ENCODE results near the gene EPG5. TPM values are rescaled to one million over a fixed set of nuclear protein-coding genes. Genes with fewer than 3 reads are reported as not detected.

The EPG5 gene
- total RNA-seq, 2 experiments from 2014 or later = 15.3 to 19.0 TPM

DNA sequence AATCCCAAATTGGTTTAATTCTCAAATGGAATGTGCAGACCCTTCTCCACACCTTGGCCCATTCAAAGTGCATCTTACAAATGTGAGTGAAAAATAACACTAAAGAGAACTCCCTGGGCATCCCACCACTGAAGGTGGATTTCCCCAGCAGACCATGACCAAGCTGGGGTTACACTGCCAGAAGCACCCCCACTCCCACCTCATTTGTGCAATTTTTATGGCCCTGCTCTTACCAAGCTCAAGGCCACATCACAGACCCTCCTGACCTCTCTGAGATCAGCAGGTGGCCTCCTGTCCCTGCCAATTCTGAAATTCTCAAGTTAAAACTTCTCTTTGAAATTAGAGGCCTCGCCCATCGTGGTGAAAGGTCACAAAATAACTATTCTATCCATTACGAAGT lies 120.0 kb downstream of the EPG5 start:
- POLR2A ChIA-PET = no interaction called here
- intact Hi-C loops (cut with micrococcal nuclease) = no loop called here
- peak overlapping the region; percentile 67 for H3K27ac Mint-ChIP-seq
- no peaks in the 10 kb centered on the region for H3K27me3 Mint-ChIP-seq
- no peak overlapping the region for H3K4me3 Mint-ChIP-seq
- TF ChIP-seq, protein P1, sequence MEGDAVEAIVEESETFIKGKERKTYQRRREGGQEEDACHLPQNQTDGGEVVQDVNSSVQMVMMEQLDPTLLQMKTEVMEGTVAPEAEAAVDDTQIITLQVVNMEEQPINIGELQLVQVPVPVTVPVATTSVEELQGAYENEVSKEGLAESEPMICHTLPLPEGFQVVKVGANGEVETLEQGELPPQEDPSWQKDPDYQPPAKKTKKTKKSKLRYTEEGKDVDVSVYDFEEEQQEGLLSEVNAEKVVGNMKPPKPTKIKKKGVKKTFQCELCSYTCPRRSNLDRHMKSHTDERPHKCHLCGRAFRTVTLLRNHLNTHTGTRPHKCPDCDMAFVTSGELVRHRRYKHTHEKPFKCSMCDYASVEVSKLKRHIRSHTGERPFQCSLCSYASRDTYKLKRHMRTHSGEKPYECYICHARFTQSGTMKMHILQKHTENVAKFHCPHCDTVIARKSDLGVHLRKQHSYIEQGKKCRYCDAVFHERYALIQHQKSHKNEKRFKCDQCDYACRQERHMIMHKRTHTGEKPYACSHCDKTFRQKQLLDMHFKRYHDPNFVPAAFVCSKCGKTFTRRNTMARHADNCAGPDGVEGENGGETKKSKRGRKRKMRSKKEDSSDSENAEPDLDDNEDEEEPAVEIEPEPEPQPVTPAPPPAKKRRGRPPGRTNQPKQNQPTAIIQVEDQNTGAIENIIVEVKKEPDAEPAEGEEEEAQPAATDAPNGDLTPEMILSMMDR (IDR thresholded peaks at IDR 0.05) = no peak
- no peak for DNase-seq
- CTCF ChIA-PET = interaction anchor here (5.1 kb wide), 1 partner anchor 33 kb away, joined by 27 read pairs; no protein-coding TSS in a partner anchor
- H3K9me3 Mint-ChIP-seq = no peaks in the 10 kb centered on the region
- peaks cover 14% of the 10 kb centered on the region for H3K4me1 Mint-ChIP-seq (ENCODE audit: low read depth)
- peaks cover 7% of the 10 kb centered on the region for H3K36me3 Mint-ChIP-seq (ENCODE audit: low read depth)
- peak; percentile 39 for ATAC-seq

DNA sequence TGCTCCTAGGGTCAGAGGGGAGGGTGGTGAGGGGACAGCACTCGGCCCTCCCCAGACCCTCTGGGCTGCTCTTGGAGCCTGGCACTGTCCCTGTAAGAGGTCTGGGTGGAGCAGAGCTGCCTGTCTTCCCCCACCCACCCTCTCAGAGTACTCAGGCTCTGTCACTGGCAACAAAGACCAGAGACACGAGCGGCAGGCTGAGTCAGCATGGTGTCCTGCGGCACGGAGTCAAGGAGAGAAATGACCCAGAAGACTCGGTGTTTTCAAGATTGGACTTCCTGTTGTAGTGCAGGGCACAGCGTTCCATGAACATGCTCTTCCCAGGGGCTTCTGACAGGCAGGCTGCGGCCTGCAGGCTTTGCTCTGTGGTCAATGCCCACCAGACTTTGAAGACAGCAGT lies 121.7 kb downstream of the EPG5 start:
- TF ChIP-seq, protein P1 (IDR thresholded peaks at IDR 0.05) = no peak
- no peak overlapping the region for H3K4me3 Mint-ChIP-seq
- DNase-seq (no peak), ATAC-seq (no peak)
- CTCF ChIA-PET = interaction anchor here (1.1 to 1.4 kb wide), 2 partner anchors 32 to 70 kb away, joined by 3 read pairs; no protein-coding TSS in a partner anchor
- peaks cover 14% of the 10 kb centered on the region for H3K4me1 Mint-ChIP-seq (ENCODE audit: low read depth)
- peaks cover 7% of the 10 kb centered on the region for H3K36me3 Mint-ChIP-seq (ENCODE audit: low read depth)
- no peaks in the 10 kb centered on the region for H3K9me3 Mint-ChIP-seq
- peaks cover 4% of the 10 kb centered on the region for H3K27me3 Mint-ChIP-seq
- H3K27ac Mint-ChIP-seq = peak overlapping the region; percentile 28
- POLR2A ChIA-PET = no interaction called here
- intact Hi-C loops (cut with micrococcal nuclease) = no loop called here

DNA sequence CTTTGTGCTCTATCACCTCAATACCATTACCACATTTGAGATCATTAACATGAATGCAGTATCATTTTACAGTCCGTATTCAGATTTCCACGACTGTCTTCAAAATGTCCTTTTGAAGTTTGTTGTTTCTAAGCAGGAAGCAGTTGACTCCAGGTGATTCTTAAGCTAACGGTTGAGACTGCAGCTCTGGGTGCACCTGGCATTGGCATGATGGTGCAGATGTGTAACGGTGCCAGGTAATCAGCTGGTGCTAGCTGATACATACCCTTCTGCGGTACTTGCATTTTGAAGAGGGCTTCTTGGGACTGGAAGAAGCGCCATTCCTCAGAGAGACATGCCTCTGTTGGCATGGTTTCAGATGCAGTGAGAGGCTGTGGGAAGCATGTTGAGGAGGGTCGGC lies 122.2 kb downstream of the EPG5 start:
- no peak for ATAC-seq
- ChIA-PET POLR2A (interaction anchor here (0.7 kb wide), 1 partner anchor 144 kb away, joined by 3 read pairs; no protein-coding TSS in a partner anchor), CTCF (interaction anchor here (1.1 to 1.4 kb wide), 2 partner anchors 33 to 69 kb away, joined by 3 read pairs; no protein-coding TSS in a partner anchor)
- DNase-seq = no peak
- Mint-ChIP-seq H3K4me3 (no peak overlapping the region), H3K4me1 (ENCODE audit: low read depth) (peaks cover 14% of the 10 kb centered on the region), H3K9me3 (no peaks in the 10 kb centered on the region), H3K27ac (no peak overlapping the region), H3K27me3 (peaks cover 6% of the 10 kb centered on the region), H3K36me3 (ENCODE audit: low read depth) (peaks cover 4% of the 10 kb centered on the region)
- TF ChIP-seq, protein P1 (IDR thresholded peaks at IDR 0.05) = no peak
- intact Hi-C loops (cut with micrococcal nuclease) = no loop called here

DNA sequence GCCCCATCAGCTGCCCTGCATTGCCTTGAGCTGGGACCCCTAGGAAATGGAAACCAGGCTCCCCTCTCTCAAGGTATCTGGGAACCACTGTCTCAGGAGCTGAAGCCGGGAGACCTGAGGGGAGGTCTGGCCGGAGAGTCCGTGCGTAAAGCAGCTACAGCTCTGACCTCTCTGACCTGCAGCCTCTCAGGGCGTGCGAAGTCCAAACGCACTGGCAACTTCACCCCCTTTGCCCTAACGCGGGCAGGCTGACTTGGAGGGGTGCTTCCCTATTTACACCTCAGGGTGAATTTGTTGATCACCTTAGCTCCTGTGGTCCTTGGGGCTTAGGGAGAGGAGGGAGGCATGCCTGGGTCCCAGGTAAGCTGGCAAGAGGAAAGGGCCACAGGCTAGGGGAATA lies 124.1 kb downstream of the EPG5 start:
- Mint-ChIP-seq H3K4me3 (no peak overlapping the region), H3K9me3 (no peaks in the 10 kb centered on the region), H3K36me3 (ENCODE audit: low read depth) (no peaks in the 10 kb centered on the region), H3K27ac (no peak overlapping the region), H3K4me1 (ENCODE audit: low read depth) (peaks cover 16% of the 10 kb centered on the region), H3K27me3 (peaks cover 20% of the 10 kb centered on the region)
- TF ChIP-seq, protein P1 (IDR thresholded peaks at IDR 0.05) = no peak
- ChIA-PET POLR2A (no interaction called here), CTCF (interaction anchor here (1.1 to 1.2 kb wide), 2 partner anchors 37 to 120 kb away, joined by 3 read pairs; no protein-coding TSS in a partner anchor)
- intact Hi-C loops (cut with micrococcal nuclease) = no loop called here
- DNase-seq = no peak
- no peak for ATAC-seq

DNA sequence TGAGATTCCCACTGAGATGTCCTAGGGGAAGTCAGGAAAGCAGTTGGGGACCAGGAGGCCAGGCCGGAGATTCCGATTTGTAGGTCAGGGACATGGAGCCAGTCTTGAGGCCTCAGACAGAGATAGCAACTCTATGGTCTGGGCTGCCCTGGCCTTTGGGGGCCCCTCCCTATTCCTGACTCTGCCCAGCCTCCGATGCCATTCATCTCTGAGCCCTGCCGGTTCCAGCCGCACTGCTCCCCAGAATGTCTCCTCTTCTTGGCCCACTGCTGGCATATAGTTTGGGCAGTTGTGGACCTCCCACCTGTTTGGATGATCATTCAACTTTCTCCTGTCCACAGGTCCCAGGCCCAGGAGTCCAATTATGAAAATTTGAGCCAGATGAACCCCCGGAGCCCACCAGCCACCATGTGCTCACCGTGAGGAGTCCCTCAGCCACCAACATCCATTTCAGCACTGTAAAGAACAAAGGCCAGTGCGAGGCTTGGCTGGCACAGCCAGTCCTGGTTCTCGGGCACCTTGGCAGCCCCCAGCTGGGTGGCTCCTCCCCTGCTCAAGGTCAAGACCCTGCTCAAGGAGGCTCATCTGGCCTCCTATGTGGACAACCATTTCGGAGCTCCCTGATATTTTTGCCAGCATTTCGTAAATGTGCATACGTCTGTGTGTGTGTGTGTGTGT lies 125.2 kb downstream of the EPG5 start:
- TF ChIP-seq, protein P1 (IDR thresholded peaks at IDR 0.05) = no peak
- Mint-ChIP-seq H3K27ac (no peak overlapping the region), H3K4me1 (ENCODE audit: low read depth) (peaks cover 10% of the 10 kb centered on the region), H3K27me3 (peaks cover 24% of the 10 kb centered on the region), H3K36me3 (ENCODE audit: low read depth) (no peaks in the 10 kb centered on the region), H3K4me3 (no peak overlapping the region), H3K9me3 (no peaks in the 10 kb centered on the region)
- ChIA-PET CTCF (interaction anchor here (2.7 kb wide), 1 partner anchor 37 kb away, joined by 10 read pairs; no protein-coding TSS in a partner anchor), POLR2A (no interaction called here)
- intact Hi-C loops (cut with micrococcal nuclease) = no loop called here
- DNase-seq = no peak
- ATAC-seq = no peak

Measured in activated CD8-positive, alpha-beta T cell treated with anti-CD3 and anti-CD28 coated beads for 36 hours (primary cell).